ENCODE measurements around the gene PFDN6. TPM values are rescaled to one million over a fixed set of nuclear protein-coding genes. Genes with fewer than 3 reads are reported as not detected.

PFDN6 gene
- total and polyA plus RNA-seq, 9 of the 15 experiments (the other 6 are each of a cell fraction or from before 2014, with no cell fraction given) = 6.8 to 475 (median 216) TPM

- TF ChIP-seq, protein P1, sequence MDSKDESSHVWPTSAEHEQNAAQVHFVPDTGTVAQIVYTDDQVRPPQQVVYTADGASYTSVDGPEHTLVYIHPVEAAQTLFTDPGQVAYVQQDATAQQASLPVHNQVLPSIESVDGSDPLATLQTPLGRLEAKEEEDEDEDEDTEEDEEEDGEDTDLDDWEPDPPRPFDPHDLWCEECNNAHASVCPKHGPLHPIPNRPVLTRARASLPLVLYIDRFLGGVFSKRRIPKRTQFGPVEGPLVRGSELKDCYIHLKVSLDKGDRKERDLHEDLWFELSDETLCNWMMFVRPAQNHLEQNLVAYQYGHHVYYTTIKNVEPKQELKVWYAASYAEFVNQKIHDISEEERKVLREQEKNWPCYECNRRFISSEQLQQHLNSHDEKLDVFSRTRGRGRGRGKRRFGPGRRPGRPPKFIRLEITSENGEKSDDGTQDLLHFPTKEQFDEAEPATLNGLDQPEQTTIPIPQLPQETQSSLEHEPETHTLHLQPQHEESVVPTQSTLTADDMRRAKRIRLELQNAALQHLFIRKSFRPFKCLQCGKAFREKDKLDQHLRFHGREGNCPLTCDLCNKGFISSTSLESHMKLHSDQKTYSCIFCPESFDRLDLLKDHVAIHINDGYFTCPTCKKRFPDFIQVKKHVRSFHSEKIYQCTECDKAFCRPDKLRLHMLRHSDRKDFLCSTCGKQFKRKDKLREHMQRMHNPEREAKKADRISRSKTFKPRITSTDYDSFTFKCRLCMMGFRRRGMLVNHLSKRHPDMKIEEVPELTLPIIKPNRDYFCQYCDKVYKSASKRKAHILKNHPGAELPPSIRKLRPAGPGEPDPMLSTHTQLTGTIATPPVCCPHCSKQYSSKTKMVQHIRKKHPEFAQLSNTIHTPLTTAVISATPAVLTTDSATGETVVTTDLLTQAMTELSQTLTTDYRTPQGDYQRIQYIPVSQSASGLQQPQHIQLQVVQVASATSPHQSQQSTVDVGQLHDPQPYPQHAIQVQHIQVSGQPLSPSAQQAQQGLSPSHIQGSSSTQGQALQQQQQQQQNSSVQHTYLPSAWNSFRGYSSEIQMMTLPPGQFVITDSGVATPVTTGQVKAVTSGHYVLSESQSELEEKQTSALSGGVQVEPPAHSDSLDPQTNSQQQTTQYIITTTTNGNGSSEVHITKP (IDR thresholded peaks at IDR 0.05; ENCODE audit: partially characterized antibody) = no peak
- no peak for TF ChIP-seq GATA2 (CRISPR knock-in tag; IDR thresholded peaks at IDR 0.05)
- no peak for TF ChIP-seq MCM7 (IDR thresholded peaks at IDR 0.05)
- TF ChIP-seq GABPB2 (CRISPR knock-in tag; conservative IDR thresholded peaks at IDR 0.05) = no peak
- TF ChIP-seq CTCFL (IDR thresholded peaks at IDR 0.05; ENCODE audit: borderline replicate concordance, insufficient read depth, low read depth, low read length, poor library complexity, severe bottlenecking) = no peak
- TF ChIP-seq ZNF140 (CRISPR knock-in tag; IDR thresholded peaks at IDR 0.05) = no peak
- TF ChIP-seq ERF (CRISPR knock-in tag; IDR thresholded peaks at IDR 0.05) = no peak
- no peak for TF ChIP-seq TCF15 (CRISPR knock-in tag; IDR thresholded peaks at IDR 0.05)
- TF ChIP-seq SRSF9 (IDR thresholded peaks at IDR 0.05; ENCODE audit: borderline replicate concordance, low read depth, low read length) = no peak
- TF ChIP-seq DIDO1 (tag; IDR thresholded peaks at IDR 0.05; ENCODE audit: low read depth) = no peak
- TF ChIP-seq PRPF4 (IDR thresholded peaks at IDR 0.05; ENCODE audit: insufficient read depth, low read depth, low read length, poor library complexity, severe bottlenecking) = no peak
- no peak for TF ChIP-seq MYBL2 (IDR thresholded peaks at IDR 0.05; ENCODE audit: low read depth)
- TF ChIP-seq MYBL2 (CRISPR knock-in tag; IDR thresholded peaks at IDR 0.05; ENCODE audit: borderline replicate concordance) = no peak
- TF ChIP-seq, protein P2, sequence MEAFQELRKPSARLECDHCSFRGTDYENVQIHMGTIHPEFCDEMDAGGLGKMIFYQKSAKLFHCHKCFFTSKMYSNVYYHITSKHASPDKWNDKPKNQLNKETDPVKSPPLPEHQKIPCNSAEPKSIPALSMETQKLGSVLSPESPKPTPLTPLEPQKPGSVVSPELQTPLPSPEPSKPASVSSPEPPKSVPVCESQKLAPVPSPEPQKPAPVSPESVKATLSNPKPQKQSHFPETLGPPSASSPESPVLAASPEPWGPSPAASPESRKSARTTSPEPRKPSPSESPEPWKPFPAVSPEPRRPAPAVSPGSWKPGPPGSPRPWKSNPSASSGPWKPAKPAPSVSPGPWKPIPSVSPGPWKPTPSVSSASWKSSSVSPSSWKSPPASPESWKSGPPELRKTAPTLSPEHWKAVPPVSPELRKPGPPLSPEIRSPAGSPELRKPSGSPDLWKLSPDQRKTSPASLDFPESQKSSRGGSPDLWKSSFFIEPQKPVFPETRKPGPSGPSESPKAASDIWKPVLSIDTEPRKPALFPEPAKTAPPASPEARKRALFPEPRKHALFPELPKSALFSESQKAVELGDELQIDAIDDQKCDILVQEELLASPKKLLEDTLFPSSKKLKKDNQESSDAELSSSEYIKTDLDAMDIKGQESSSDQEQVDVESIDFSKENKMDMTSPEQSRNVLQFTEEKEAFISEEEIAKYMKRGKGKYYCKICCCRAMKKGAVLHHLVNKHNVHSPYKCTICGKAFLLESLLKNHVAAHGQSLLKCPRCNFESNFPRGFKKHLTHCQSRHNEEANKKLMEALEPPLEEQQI (IDR thresholded peaks at IDR 0.05) = no peak
- TF ChIP-seq ATF7 (IDR thresholded peaks at IDR 0.05) = 0 out of 2 replicates have a peak, but pooled peaks have one; percentile 7
- no peak for TF ChIP-seq PPARD (CRISPR knock-in tag; IDR thresholded peaks at IDR 0.05)
- 0 out of 2 replicates have a peak, but pooled peaks have one; percentile 5 for TF ChIP-seq GABPA (tag; conservative IDR thresholded peaks at IDR 0.05; ENCODE audit: low read depth)
- TF ChIP-seq NCOA4 (IDR thresholded peaks at IDR 0.05; ENCODE audit: partially characterized antibody) = no peak
- TF ChIP-seq GTF2A2 (tag; IDR thresholded peaks at IDR 0.05) = no peak
These were observed 24.5 kb downstream of the PFDN6 start, which contains the start of gene TAPBP (continued) for GRCh38 chr6:33313709-33314514.

Measured in K562 (cell line).